NOMO-1 treated with dmso at 0.1 percent for 144 hours (cell line): ENCODE measurements around the gene TMEM11.
A peak's percentile ranks its signal among the peaks of the same experiment; 100 is the strongest.
"Not testable (repeated sequence)": the region's sequence is repeated elsewhere in the genome, so short reads cannot be mapped to it uniquely, and the experiment has no call there.

Experiments used
- DNase-seq: peaks from one replicate; lab custom pipeline; 2025; ENCODE audit not compliant: unreplicated experiment; lab: John Stamatoyannopoulos, UW

TMEM11 gene

GRCh38 chr17:21242780-21243515, 29.0 kb upstream of the TMEM11 start:
- no peak for DNase-seq

- DNase-seq = no peak
Measured at GRCh38 chr17:21242026-21242697, 28.2 kb upstream of the TMEM11 start.

DNA sequence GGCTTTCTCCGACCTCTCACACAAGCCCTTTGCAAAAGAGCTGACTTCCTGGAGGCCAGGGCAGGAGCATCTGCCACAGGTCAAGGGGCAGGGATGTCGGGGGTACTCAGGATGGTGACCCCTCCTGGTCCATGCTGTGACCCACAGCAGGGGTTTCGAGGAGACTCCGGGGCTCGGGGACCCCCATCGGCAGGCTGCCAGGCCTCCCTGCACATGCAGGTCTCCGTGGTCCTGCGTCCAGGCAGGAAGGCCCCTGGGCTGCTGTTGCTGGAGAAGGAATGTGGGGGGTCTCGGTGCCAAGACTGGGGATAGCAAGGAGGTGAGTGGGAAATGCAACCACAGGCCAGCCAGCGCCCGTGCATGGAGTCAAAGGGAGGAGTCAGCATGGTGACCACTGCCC, 27.6 kb upstream of the TMEM11 start:
- no peak for DNase-seq

DNA sequence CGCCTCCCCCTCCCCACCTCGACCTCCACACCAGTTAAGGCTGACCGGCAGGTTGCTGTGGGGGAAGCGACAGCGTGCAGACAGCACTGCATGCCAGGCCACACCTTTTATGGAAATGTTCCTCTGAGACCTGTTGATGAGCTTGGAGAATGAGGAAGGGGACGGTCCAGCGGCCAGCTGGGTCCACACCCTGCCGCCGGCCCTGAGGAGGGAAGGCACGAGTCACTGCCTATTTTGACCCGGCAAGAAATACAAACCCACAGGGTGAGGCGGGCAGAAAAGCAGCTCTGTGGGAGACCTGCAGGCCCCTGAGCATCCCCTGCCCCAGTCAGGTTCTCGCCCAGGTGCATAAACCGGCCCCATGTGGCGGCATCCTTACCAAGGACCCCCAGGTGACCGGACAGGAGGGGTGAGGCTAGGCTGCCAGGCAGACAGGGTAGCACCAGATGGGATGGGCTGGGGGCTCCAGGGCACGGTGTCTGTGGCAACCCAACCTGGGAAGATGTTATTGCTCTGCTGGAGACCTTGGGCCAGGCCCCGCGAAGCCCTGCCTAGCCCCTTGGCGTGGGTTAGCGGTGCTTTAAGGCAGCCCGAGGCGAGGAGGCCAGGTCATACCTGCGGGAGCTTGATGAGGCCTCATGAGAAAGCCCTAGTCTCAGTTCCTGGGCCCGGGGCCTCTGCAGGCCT, 26.6 kb upstream of the TMEM11 start:
- DNase-seq = no peak

- DNase-seq = no peak
Measured at GRCh38 chr17:21239680-21240368, 25.9 kb upstream of the TMEM11 start.

DNA sequence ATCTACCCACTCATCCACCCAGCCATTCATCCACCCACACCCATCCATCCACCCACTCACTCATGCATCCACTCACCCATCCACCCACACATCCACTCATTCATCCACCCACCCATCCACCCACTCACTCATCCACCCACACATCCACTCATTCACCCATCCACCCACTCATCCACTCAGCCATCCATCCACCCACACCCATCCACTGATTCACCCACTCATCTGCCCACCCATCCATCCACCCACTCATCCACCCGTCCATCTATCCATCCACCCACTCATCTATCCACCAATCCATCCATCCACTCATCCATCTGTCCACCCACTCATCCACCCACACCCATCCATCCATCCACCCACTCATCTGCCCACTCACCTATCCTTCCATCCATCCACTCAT, 22.0 kb upstream of the TMEM11 start:
- no peak for DNase-seq

- DNase-seq = no peak
Measured at GRCh38 chr17:21233581-21234347, 19.8 kb upstream of the TMEM11 start.

DNA sequence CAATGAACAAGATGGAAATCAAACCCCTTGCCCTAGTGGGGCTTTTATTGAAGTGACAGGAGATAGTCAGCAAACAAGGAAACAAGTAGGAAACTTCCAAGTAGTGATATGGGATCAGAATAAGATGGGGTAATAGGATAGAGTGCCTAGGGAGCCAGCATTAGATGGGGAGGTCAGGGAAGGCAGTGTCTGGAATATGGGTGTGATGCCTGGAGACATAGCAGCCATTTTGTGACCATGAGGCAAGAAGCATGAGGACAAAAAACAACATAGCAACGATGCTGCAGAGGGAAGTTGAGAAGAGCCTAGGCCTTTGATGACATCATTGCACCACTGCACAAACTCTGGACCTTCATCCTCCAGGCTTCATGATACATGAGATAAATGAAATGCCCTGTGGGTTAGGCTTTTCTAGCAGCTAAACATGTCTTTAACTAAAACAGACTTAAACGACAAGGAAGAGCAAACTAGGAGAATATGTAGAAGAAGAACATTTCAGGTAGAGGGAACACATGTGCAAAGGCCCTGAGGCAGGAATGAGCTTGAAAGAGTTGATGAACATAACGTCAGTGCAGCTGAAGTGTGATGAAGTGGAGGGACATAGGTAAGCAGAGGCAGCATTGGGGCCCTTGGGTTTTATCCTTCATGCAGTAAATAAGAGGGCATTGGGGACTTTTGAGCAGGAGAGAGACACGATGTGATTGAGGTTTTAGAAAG, 18.2 kb upstream of the TMEM11 start:
- DNase-seq = no peak

DNA sequence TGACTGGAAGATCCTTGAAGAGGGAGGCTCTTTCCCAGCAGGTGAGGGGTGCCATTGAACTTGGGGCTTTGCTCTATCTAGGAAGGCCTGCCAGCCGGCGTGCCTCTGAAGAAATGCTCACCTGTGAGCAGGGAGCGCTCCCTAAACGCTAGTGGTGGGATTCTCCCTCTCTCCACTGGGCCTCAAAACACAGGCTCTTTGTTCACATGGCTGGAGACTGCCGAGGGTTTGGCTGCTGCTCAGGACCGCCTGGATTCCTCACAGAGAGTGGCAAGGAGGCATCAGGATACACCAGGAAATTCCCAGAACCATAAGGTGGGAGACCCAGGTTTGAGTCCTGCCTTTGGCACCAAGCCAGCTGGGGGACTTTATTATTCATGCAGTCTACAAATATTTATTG, 17.6 kb upstream of the TMEM11 start:
- DNase-seq = no peak

DNA sequence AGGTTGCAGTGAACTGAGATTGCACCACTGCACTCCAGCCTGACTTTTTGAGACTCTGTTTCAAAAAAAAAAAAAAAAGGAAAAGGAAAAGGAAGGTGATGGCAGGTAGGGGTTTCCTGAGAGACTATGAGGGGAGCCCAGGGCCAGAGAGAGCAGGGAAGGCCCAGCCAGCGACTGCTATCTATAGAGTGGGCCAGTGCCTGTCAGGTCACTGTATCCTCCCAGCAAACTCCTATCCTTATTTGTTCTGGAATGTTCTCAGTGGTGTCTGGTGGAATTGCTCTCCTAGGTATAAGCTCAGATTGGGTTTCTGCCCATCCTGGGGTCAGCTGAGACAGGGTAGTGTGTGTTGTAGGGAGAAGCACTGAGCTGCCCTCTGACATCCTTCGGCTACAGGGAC, 14.9 kb upstream of the TMEM11 start:
- DNase-seq = no peak

GRCh38 chr17:21228111-21228510, 14.2 kb upstream of the TMEM11 start:
- DNase-seq = no peak

DNA sequence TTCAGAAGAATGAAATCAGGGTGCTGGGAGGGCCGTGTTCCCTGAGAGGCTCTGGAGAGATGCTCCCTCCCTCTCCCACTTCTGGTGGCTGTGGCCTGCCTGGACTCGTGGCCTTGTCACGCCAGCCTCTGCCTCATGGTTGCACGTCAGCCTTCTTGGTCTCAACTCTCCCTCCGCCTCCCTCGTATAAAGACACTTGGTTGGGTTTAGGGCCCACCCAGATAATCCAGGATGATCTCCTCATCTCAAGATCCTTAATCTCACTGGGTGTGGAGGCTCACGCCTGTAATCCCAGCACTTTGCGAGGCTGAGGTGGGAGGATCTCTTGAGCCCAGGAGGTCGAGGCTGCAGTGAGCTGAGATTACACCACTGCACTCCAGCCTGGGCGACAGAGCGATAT, 13.3 kb upstream of the TMEM11 start:
- not testable (repeated sequence) for DNase-seq

DNA sequence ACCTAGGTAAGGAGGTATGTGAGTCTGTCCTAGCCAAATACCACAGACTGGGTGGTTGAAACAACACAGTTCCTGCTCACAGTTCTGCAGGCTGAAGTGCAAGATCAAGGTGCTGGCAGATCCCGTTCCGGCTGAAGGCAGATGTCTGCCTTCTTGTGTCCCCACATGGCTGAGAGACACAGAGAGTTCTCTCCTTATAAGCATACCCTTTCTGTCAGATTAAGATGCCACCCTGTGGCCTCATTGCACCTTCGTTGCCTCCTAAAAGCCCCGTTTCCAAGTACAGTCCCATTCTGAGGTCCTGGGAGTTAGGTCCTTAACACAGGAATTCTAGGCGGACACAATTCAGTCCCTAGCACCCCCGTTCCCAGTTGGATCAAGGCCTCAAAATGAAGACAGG, 9.1 kb upstream of the TMEM11 start:
- DNase-seq = no peak

DNA sequence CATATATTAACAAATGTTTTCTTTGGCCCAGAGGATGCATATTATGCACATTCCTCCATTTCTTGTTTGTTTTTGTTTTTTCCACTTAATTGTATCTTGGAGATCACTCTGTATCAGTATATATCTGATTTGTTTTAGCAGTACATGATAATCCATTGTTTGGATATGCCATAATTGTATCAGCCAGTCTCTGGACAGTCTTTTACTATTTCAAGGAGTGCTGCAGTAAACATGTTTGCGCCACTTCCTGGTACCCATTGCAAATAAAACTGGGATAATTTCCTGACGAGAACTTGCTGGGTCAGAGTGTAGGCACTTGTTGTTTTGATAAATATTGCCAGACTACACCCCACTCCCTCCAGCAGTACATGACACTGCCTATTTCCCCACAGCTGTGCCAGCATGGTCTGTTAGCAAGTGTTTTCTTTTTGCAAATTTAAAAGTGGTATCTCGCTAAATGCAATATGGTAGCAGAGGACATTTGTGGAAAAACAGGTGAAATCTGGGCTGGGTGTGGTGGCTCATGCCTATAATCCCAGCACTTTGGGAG, 4.9 kb upstream of the TMEM11 start:
- no peak for DNase-seq

- DNase-seq = no peak
Measured at GRCh38 chr17:21218101-21218500, 4.1 kb upstream of the TMEM11 start.

GRCh38 chr17:21217346-21217745, 3.4 kb upstream of the TMEM11 start:
- no peak for DNase-seq

DNA sequence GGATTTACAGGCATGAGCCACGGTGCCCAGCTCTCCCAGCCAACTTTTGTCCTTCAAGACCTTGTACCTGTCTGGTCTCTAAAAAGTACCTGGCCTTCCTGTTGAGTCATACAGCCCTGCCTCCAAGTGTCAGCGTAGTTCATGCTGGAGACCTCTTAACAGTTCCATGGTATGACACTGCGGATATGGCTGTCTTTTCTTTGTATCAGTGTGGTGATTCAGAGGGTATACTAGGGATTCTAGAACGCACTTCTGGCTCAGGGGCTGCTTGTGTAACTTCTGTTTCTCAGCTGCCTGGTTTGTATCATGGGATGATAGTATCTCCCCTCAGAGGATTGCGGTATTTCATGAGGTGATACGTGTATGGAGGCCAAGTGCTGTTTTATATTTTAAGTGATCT, 2.0 kb upstream of the TMEM11 start:
- no peak for DNase-seq

GRCh38 chr17:21214777-21215541, 998 bp upstream of the TMEM11 start:
- DNase-seq = no peak

DNA sequence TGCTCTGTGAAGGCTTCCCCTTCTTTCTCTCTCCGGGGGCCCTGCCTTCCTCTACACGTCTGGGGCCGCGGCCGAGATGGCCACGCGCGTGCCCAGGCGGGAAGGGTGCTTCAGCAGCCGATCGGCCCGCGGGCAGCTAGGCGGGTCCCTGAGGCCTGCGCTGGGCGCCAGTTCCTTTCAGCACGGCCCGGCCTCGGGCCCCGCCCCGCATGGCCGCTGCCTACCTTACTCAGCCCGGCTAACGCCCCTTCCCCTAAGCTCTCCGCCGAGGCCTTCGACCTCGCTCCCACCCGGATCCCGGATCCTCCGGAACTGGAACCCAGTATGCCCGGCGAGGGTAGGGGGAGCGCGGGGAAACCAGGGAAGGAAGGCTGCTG, 335 bp downstream of the TMEM11 start:
- DNase-seq = peak; percentile 25
